ENCODE data around the gene AURKB.

Gene AURKB

GRCh38 chr17:8167526-8167925, 42.8 kb downstream of the AURKB start:
- peaks cover 10% of the 10 kb centered on the region for H3K4me1 ChIP-seq (ENCODE audit: control insufficient read depth, low read depth, low read length)
- H4K8ac ChIP-seq (ENCODE audit: low read depth, low read length): no peak overlapping the region
- H3K36me3 ChIP-seq (ENCODE audit: control insufficient read depth, insufficient read depth, low read length): no peaks in the 10 kb centered on the region
- H3K27ac ChIP-seq (ENCODE audit: low read depth, low read length): no peak overlapping the region
- no peak overlapping the region for H2AK5ac ChIP-seq (ENCODE audit: low read length)
- H2BK5ac ChIP-seq (ENCODE audit: low read length): no peak overlapping the region
- no peaks in the 10 kb centered on the region for H3K27me3 ChIP-seq (ENCODE audit: insufficient read depth, low read length, poor library complexity)
- no peaks in the 10 kb centered on the region for H3K79me1 ChIP-seq (ENCODE audit: low read length)
- no peak overlapping the region for H2BK15ac ChIP-seq (replicated peaks; ENCODE audit: low read depth)
- DNase-seq: no peak
- H3K23ac ChIP-seq (ENCODE audit: low read length): no peak overlapping the region
- no peak overlapping the region for H4K5ac ChIP-seq (ENCODE audit: low read length)
- no peaks in the 10 kb centered on the region for H3K79me2 ChIP-seq (ENCODE audit: control insufficient read depth, insufficient read depth, low read length)
- no peak overlapping the region for H3K4ac ChIP-seq (ENCODE audit: low read depth, low read length)
- H3K4me3 ChIP-seq (ENCODE audit: low read length): no peak overlapping the region
- H3K4me2 ChIP-seq (ENCODE audit: low read length): no peak overlapping the region
- H3K9ac ChIP-seq (ENCODE audit: low read length): no peak overlapping the region
- no CpG with 5 or more reads among the region's 3 CpGs for WGBS (ENCODE audit: extremely low coverage, insufficient coverage, low lambda C conversion rate)
- no peak overlapping the region for H3K56ac ChIP-seq (ENCODE audit: low read length)
- H3K18ac ChIP-seq (ENCODE audit: low read length): no peak overlapping the region
- no peak overlapping the region for H2BK120ac ChIP-seq (ENCODE audit: low read depth, low read length)

GRCh38 chr17:8166731-8167130, 43.6 kb downstream of the AURKB start:
- Histone ChIP-seq H4K5ac (ENCODE audit: low read length) (no peak overlapping the region), H3K9ac (ENCODE audit: low read length) (no peak overlapping the region), H3K27me3 (ENCODE audit: insufficient read depth, low read length, poor library complexity) (no peaks in the 10 kb centered on the region), H2BK5ac (ENCODE audit: low read length) (no peak overlapping the region), H3K4me1 (ENCODE audit: control insufficient read depth, low read depth, low read length) (peaks cover 12% of the 10 kb centered on the region), H3K4me2 (ENCODE audit: low read length) (no peak overlapping the region), H3K79me1 (ENCODE audit: low read length) (peaks cover 5% of the 10 kb centered on the region), H3K18ac (ENCODE audit: low read length) (no peak overlapping the region), H4K8ac (ENCODE audit: low read depth, low read length) (no peak overlapping the region), H2AK5ac (ENCODE audit: low read length) (no peak overlapping the region), H3K27ac (ENCODE audit: low read depth, low read length) (no peak overlapping the region), H3K56ac (ENCODE audit: low read length) (no peak overlapping the region), H3K79me2 (ENCODE audit: control insufficient read depth, insufficient read depth, low read length) (peaks cover 7% of the 10 kb centered on the region), H2BK120ac (ENCODE audit: low read depth, low read length) (no peak overlapping the region), H3K36me3 (ENCODE audit: control insufficient read depth, insufficient read depth, low read length) (no peaks in the 10 kb centered on the region), H3K4ac (ENCODE audit: low read depth, low read length) (no peak overlapping the region), H3K4me3 (ENCODE audit: low read length) (no peak overlapping the region), H2BK15ac (replicated peaks; ENCODE audit: low read depth) (no peak overlapping the region), H3K23ac (ENCODE audit: low read length) (no peak overlapping the region)
- no CpG with 5 or more reads among the region's 6 CpGs for WGBS (ENCODE audit: extremely low coverage, insufficient coverage, low lambda C conversion rate)
- no peak for DNase-seq

GRCh38 chr17:8164815-8165131, 45.6 kb downstream of the AURKB start:
- no peak for DNase-seq

GRCh38 chr17:8163978-8164814, 46.2 kb downstream of the AURKB start:
- peak overlapping the region; percentile 89 for H3K18ac ChIP-seq (ENCODE audit: low read length)
- H2BK15ac ChIP-seq (replicated peaks; ENCODE audit: low read depth): no peak overlapping the region
- H2AK5ac ChIP-seq (ENCODE audit: low read length): peak overlapping the region; percentile 89
- H3K4me1 ChIP-seq (ENCODE audit: control insufficient read depth, low read depth, low read length): peaks cover 14% of the 10 kb centered on the region
- no peak overlapping the region for H3K23ac ChIP-seq (ENCODE audit: low read length)
- H3K4ac ChIP-seq (ENCODE audit: low read depth, low read length): no peak overlapping the region
- no CpG with 5 or more reads among the region's 13 CpGs for WGBS (ENCODE audit: extremely low coverage, insufficient coverage, low lambda C conversion rate)
- H3K36me3 ChIP-seq (ENCODE audit: control insufficient read depth, insufficient read depth, low read length): peaks cover 3% of the 10 kb centered on the region
- no peak overlapping the region for H4K8ac ChIP-seq (ENCODE audit: low read depth, low read length)
- peak overlapping the region; percentile 80 for H3K27ac ChIP-seq (ENCODE audit: low read depth, low read length)
- H3K79me1 ChIP-seq (ENCODE audit: low read length): peaks cover 13% of the 10 kb centered on the region
- no peaks in the 10 kb centered on the region for H3K27me3 ChIP-seq (ENCODE audit: insufficient read depth, low read length, poor library complexity)
- H3K56ac ChIP-seq (ENCODE audit: low read length): peak overlapping the region; percentile 100
- H3K9ac ChIP-seq (ENCODE audit: low read length): peak overlapping the region; percentile 87
- no peak overlapping the region for H2BK120ac ChIP-seq (ENCODE audit: low read depth, low read length)
- no peak overlapping the region for H3K4me3 ChIP-seq (ENCODE audit: low read length)
- peak overlapping the region; percentile 77 for H2BK5ac ChIP-seq (ENCODE audit: low read length)
- peaks cover 9% of the 10 kb centered on the region for H3K79me2 ChIP-seq (ENCODE audit: control insufficient read depth, insufficient read depth, low read length)
- H4K5ac ChIP-seq (ENCODE audit: low read length): peak overlapping the region; percentile 30
- peak overlapping the region; percentile 47 for H3K4me2 ChIP-seq (ENCODE audit: low read length)
- DNase-seq: peak; percentile 73

More at GRCh38 chr17:8164815-8165131, 45.6 kb downstream of the AURKB start:
- no peak overlapping the region for H3K4ac ChIP-seq (ENCODE audit: low read depth, low read length)
- no peak overlapping the region for H2BK120ac ChIP-seq (ENCODE audit: low read depth, low read length)
- H4K8ac ChIP-seq (ENCODE audit: low read depth, low read length): no peak overlapping the region
- H3K56ac ChIP-seq (ENCODE audit: low read length): peak overlapping the region; percentile 82
- peaks cover 14% of the 10 kb centered on the region for H3K4me1 ChIP-seq (ENCODE audit: control insufficient read depth, low read depth, low read length)
- no peak overlapping the region for H2AK5ac ChIP-seq (ENCODE audit: low read length)
- no CpG with 5 or more reads among the region's 6 CpGs for WGBS (ENCODE audit: extremely low coverage, insufficient coverage, low lambda C conversion rate)
- peaks cover 13% of the 10 kb centered on the region for H3K79me1 ChIP-seq (ENCODE audit: low read length)
- peaks cover 9% of the 10 kb centered on the region for H3K79me2 ChIP-seq (ENCODE audit: control insufficient read depth, insufficient read depth, low read length)
- H3K4me3 ChIP-seq (ENCODE audit: low read length): no peak overlapping the region
- no peak overlapping the region for H3K27ac ChIP-seq (ENCODE audit: low read depth, low read length)
- peak overlapping the region; percentile 1 for H3K18ac ChIP-seq (ENCODE audit: low read length)
- H3K9ac ChIP-seq (ENCODE audit: low read length): peak overlapping the region; percentile 55
- no peak overlapping the region for H3K23ac ChIP-seq (ENCODE audit: low read length)
- H2BK15ac ChIP-seq (replicated peaks; ENCODE audit: low read depth): no peak overlapping the region
- no peak overlapping the region for H4K5ac ChIP-seq (ENCODE audit: low read length)
- H3K4me2 ChIP-seq (ENCODE audit: low read length): no peak overlapping the region
- H3K36me3 ChIP-seq (ENCODE audit: control insufficient read depth, insufficient read depth, low read length): peaks cover 3% of the 10 kb centered on the region
- no peaks in the 10 kb centered on the region for H3K27me3 ChIP-seq (ENCODE audit: insufficient read depth, low read length, poor library complexity)
- no peak overlapping the region for H2BK5ac ChIP-seq (ENCODE audit: low read length)

- peak overlapping the region; percentile 95 for H3K4me2 ChIP-seq (ENCODE audit: low read length)
Measured at GRCh38 chr17:8162997-8163977, 47.1 kb downstream of the AURKB start.

More at GRCh38 chr17:8162997-8163977, 47.1 kb downstream of the AURKB start:
- Histone ChIP-seq H2BK15ac (replicated peaks; ENCODE audit: low read depth) (no peak overlapping the region), H3K36me3 (ENCODE audit: control insufficient read depth, insufficient read depth, low read length) (peaks cover 3% of the 10 kb centered on the region), H3K27ac (ENCODE audit: low read depth, low read length) (peak overlapping the region; percentile 80), H3K56ac (ENCODE audit: low read length) (peak overlapping the region; percentile 100), H3K79me2 (ENCODE audit: control insufficient read depth, insufficient read depth, low read length) (peaks cover 9% of the 10 kb centered on the region), H4K5ac (ENCODE audit: low read length) (no peak overlapping the region), H4K8ac (ENCODE audit: low read depth, low read length) (peak overlapping the region; percentile 69), H3K18ac (ENCODE audit: low read length) (peak overlapping the region; percentile 89), H3K79me1 (ENCODE audit: low read length) (peaks cover 13% of the 10 kb centered on the region), H3K4me1 (ENCODE audit: control insufficient read depth, low read depth, low read length) (peaks cover 14% of the 10 kb centered on the region), H3K23ac (ENCODE audit: low read length) (peak overlapping the region; percentile 94), H2AK5ac (ENCODE audit: low read length) (no peak overlapping the region), H2BK120ac (ENCODE audit: low read depth, low read length) (peak overlapping the region; percentile 10), H3K4me3 (ENCODE audit: low read length) (peak overlapping the region; percentile 29), H3K4ac (ENCODE audit: low read depth, low read length) (peak overlapping the region; percentile 82), H2BK5ac (ENCODE audit: low read length) (peak overlapping the region; percentile 89), H3K9ac (ENCODE audit: low read length) (peak overlapping the region; percentile 87), H3K27me3 (ENCODE audit: insufficient read depth, low read length, poor library complexity) (no peaks in the 10 kb centered on the region)
- WGBS (ENCODE audit: extremely low coverage, insufficient coverage, low lambda C conversion rate): no CpG with 5 or more reads among the region's 55 CpGs
- peak; percentile 83 for DNase-seq

Data from mesendoderm (in vitro differentiated cells).